Mesenteric fat pad (tissue), 1 donor: ENCODE data around the gene PDE1C. TPM values are rescaled to one million over a fixed set of nuclear protein-coding genes. Genes with fewer than 3 reads are reported as not detected.

ENCODE experiments used
- DNase-seq: peaks from one replicate; pipeline ENCODE4 v3.0.0-alpha.2; 2020; ENCODE audit warnings: low spot score
- total RNA-seq: library from RNA; stranded (reverse); fragmentation: NEBNext Ultra II Directional; extraction: Animal tissue kit (Norgen Biotek cat#: 25700); gene quantifications from one replicate; pipeline ENCODE4 v1.2.1, GENCODE V29; 2021
- donor health status: DM: yes; HTN: yes; CAD: no.

Gene PDE1C
- total RNA-seq, 1 donor from 2014 or later = 2.2 TPM

- DNase-seq = no peak
These were observed 75.1 kb downstream of the PDE1C start for GRCh38 chr7:31995134-31995533.

DNA sequence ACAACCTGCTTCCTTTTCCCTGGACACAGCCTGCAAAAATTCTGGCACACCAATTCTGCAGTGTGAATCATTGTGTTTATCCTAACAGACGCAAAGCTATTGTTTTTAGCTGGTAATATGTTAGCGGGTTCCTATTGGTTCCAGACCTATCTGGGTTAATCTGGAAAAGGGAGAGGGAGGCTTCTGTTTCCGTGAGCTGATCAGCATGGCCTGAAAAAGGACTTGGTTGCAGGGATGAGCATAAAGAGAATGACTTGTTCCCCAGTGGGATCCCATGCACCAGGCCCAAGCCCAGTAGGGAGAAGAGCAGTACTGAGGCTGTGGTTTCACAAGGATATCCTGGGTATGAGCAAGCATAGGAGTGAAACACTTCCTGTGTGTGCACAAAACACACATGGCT is 78.4 kb downstream of the PDE1C start:
- no peak for DNase-seq

- DNase-seq = no peak
These were observed 78.8 kb downstream of the PDE1C start for GRCh38 chr7:31991406-31991805.

DNA sequence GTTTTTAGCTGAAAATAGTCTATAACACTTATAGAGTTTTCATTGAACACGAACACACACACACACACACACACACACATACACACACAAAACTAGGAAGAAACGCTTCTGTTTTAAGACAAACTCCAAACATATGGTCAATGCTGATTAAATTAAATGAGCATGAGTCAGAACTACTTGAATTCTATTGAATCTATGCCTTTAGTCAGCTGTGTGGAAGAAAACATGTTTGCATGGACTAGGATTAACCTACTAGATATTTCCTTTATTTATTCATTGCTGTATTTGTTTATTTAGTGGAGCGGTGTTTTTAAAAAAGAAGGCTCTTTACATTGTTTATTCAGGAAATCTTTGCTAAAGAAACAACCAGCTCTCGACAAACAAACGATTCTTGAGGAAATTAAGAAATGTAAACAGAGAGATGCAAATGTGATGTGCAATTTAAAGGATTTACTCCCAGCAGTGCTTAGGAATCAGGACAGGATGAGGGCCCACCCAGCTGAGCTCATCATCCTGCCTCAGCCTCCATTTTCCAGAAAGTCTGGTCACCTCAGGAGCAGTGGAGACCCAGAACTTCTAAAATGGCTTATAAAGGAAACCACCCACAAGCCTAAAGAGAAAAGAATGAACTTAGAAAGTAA is 83.2 kb downstream of the PDE1C start:
- no peak for DNase-seq

DNA sequence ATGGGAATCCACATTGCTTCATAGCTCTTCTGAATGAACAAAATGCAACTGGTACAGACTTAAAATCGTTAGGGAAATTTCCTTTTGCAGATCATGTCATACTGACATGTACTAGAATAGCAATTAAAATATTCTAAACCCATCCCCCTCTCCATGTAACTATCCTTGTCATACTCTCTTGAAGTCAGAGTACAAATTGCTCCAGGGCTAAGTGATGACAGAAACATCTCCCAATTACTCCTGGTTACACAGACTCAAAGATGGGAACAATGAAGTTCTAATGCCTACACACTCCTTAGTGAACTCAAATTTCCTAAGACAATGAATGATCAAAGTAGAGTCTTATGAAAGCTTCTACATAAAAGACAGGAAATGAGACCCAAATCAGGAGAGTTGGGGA is 87.2 kb downstream of the PDE1C start:
- DNase-seq = no peak

DNA sequence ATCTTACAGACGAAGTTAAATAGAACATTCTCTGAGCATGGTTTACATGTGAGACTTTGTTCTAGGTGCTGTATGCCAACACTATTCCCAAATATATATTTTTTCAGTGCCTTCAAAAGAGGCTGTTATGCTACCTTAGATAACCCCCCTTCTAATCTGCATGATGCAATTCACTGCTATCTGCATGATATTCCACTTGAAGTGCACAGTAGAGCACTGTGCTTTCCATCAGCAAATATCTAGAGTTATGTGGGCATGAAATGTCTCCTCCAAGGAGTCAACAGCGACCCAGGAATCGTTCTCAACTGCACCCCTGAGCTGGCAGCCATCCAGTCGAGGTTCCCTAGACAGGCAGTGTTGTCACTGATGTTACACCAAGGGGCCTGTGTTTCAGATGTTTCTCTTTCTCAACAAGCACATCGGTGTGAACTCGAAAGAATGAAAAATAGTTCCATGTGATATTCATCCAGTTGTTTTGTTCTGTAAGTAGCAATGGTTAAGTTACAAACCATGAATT is 88.3 kb downstream of the PDE1C start:
- no peak for DNase-seq

- DNase-seq = no peak
These were observed 90.4 kb downstream of the PDE1C start for GRCh38 chr7:31979690-31980330.

DNA sequence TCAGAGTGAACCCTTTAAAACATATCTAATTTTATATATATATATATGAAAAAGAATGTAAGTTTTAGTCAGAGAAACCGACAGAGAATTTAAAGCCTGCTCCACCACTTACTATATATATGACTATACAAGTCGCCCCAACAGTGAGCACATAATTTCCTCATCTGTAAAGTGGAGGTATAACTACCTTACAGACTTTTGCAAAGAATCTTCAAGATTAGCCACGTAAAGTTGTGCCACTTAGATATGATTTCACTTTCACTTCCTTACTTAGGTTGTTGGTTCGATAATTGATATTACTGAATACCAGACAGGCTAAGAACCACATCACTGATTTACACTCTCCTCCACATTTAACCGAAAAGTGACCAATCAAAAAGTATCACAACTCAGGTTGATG is 94.7 kb downstream of the PDE1C start:
- DNase-seq = no peak

DNA sequence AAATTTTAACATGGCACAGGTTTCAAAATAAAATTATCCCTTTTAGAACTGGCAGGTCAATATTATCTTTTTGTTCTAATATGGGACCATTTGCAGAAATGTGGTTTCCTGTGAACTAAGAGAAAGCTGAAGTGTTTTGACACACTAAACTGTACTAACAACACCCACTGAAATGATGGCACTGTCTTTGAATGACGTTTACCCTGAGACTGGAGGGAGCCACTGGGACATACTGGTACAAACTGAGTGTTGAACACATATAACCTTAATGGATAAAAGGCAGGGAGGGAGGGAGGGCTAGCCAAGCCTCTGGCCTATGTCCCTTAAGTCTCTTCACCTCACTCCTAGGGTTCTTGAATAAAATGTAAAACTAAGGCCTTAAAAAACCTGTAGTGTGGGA is 95.9 kb downstream of the PDE1C start:
- DNase-seq = no peak

GRCh38 chr7:31971049-31971667 is 99.0 kb downstream of the PDE1C start:
- no peak for DNase-seq

DNA sequence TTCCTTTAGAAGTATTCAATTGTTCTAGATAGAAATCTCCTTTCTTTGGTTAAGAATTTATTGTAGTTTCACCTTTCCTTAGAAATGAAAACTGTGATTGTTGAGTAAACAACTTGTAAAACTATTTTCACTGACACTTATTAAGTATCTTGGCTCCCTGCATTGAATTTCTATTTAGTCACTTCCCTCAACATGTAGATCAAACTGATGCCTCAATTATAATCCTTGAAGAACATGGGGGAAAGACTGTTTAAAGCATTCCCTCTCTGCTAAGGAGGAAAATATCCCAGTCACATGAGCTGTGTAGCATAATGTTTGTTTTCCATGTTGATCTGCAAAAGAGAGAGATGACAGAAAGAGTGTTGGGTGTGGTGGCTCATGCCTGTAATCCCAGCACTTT is 99.7 kb downstream of the PDE1C start:
- no peak for DNase-seq

GRCh38 chr7:31963569-31964175 is 106.5 kb downstream of the PDE1C start:
- DNase-seq = no peak

DNA sequence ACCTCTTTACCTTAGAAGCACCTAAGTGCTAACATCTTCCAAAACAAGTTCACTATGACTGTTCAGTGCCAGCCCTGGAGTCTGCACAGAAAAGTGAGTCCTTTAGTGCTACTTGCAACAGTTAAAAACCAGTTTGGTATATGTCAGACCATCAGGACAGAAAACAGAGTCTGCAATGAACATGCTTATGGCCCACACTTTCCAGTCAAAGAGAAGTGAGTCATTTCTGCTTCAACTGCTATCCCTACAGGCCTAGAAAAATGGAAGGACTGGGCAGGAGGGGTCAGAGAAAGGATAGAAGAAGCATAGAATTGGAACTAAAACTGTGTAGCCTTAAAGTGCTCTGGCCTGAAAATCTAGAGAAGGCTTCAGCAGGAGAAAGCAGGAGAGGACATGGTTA is 108.0 kb downstream of the PDE1C start:
- no peak for DNase-seq

DNA sequence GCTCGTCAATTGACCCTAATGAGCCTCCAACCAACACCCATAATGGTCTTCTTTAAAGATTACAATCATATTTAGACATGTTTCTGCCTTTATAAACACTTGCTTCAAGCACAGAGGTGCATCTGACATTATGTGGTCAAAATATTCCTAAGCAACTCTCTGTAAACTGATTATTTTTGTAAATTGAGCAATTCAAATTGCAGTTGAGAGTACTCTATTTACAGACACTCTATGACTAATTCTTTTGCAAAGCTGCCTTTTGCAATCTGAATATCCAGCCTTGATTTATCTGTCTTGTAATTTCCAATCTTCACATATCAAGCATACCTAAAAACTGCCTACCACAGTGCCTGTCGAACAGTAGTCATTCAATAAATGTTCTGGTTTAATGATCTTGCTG is 112.0 kb downstream of the PDE1C start:
- no peak for DNase-seq

DNA sequence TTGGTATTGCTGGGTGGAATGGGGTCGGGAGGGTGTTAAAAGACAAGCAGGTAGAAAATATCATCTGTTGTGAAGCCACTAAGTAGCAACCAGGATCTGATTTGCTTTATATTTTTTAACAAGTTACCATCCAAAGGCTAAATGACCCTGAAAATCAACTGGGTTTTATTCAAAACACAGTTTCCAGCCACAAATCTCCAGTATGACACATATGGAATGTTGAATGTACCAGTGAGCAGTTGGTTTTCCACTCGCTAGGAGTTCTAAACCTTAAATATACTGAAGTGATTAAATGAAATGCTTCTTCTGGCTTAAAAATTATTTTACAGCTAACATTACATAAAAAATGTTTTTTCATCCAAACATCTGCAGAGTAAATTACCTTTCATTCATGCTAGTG is 112.5 kb downstream of the PDE1C start:
- no peak for DNase-seq

- DNase-seq = no peak
These were observed 113.0 kb downstream of the PDE1C start for GRCh38 chr7:31957090-31957720.

DNA sequence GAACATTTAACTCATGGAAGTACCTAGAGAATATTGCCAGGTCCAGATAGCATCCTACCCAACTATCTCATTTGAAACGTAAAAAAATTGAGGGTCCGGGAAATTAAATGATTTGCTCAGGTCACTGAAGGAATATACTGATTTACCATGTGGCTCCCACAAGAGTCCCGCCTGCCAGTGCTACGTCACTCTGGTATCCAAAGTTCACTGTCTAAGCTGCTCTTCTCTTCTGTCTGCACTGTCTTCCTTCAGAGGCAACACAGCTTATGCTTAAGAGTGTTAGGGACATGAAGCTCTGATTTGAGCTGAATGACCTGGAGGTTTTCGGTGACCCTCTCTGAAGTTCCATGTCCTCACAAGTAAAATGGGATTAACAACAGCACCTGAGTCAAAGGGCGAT is 114.6 kb downstream of the PDE1C start:
- DNase-seq = no peak

DNA sequence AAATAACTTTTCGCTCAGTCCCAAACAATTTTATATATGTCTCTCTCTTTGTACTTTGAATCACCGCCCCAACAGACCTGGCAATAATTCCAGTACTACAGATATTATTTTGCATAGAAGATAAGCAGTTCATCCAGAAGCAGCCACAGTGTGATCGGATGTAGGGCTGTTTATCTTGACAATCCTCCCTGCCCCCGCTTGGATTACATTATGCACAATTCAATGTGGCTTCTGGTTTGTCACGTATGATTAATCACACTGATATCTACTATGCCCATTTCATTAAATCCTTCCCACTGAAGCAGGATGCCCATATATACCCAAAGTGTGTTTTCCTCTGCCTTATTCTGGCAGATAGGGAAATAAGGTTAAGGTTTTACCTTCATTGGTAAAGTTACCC is 115.2 kb downstream of the PDE1C start:
- DNase-seq = no peak

DNA sequence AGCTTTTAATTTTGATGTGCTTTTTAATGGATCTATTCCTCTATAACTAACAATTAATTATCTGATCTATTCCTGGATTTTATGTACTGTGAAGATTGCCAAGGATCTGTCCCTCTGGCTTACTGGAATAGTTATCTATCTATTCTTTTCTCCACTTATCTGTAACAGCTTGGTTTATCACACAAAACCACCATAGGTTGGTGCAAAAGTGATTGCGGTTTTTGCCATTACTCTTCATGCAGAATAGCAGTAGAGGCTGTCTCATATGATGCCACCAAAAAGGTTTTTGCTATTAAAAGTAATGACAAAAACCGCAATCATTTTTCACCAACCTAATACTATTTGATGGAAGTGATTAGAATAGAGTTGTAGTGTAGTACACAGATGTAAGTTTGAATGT is 115.7 kb downstream of the PDE1C start:
- DNase-seq = no peak

- no peak for DNase-seq
These were observed 116.8 kb downstream of the PDE1C start for GRCh38 chr7:31953432-31953831.

DNA sequence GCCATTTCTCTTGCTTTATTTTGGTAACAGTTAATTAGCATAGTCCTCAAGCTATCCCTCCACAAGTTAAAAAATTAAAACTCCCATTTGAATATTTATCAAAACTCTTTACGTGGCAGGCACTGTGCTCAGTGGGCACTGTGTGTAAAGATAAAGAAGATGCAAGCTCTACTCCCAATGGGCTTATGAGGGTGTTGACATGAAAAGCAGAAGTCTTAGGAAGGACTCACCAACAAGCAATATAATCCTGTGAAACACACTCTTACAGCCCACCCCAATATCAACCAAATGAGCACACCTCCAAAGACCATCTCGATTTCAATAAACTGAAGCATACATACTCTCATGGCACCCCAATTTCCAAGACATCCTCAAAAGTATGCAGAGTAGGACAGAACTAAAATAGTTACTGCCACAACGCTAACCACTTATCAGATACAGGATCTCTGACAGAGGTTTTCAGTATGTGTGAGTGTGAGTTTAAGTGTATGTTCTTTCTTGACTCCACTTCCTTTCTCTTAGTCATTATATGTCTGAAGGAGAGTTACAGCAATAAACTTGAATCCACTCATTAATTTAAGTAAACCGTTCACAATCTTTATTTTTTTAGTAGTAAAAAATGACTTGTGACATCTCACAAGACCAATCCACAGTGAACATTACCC is 120.0 kb downstream of the PDE1C start:
- no peak for DNase-seq
